ENCODE measurements around the gene ARRB1. TPM values are rescaled to one million over a fixed set of nuclear protein-coding genes. Genes with fewer than 3 reads are reported as not detected.

The ARRB1 gene
- total and polyA plus RNA-seq, 2 experiments from 2014 or later, result 4.5 to 10.7 TPM

GRCh38 chr11:75242722-75243600, 108.5 kb downstream of the ARRB1 start:
- Histone ChIP-seq H3K4me3 (no peak overlapping the region), H3K36me3 (no peaks in the 10 kb centered on the region), H3K27ac (no peak overlapping the region), H3K4me1 (ENCODE audit: low read depth) (no peaks in the 10 kb centered on the region), H3K27me3 (peaks cover 76% of the 10 kb centered on the region), H3K9me3 (ENCODE audit: low read depth) (no peaks in the 10 kb centered on the region)
- DNase-seq (ENCODE audit: low read depth in 1 of 2, low spot score in 1 of 2), result no peak
- TF ChIP-seq, protein P1, sequence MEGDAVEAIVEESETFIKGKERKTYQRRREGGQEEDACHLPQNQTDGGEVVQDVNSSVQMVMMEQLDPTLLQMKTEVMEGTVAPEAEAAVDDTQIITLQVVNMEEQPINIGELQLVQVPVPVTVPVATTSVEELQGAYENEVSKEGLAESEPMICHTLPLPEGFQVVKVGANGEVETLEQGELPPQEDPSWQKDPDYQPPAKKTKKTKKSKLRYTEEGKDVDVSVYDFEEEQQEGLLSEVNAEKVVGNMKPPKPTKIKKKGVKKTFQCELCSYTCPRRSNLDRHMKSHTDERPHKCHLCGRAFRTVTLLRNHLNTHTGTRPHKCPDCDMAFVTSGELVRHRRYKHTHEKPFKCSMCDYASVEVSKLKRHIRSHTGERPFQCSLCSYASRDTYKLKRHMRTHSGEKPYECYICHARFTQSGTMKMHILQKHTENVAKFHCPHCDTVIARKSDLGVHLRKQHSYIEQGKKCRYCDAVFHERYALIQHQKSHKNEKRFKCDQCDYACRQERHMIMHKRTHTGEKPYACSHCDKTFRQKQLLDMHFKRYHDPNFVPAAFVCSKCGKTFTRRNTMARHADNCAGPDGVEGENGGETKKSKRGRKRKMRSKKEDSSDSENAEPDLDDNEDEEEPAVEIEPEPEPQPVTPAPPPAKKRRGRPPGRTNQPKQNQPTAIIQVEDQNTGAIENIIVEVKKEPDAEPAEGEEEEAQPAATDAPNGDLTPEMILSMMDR (IDR thresholded peaks at IDR 0.05; ENCODE audit: low read depth, low read length), result no peak

GRCh38 chr11:75241906-75242644, 109.4 kb downstream of the ARRB1 start:
- H3K9me3 ChIP-seq (ENCODE audit: low read depth), result no peaks in the 10 kb centered on the region
- no peak for DNase-seq (ENCODE audit: low read depth in 1 of 2, low spot score in 1 of 2)
- TF ChIP-seq, protein P1 (IDR thresholded peaks at IDR 0.05; ENCODE audit: low read depth, low read length), result no peak
- H3K4me1 ChIP-seq (ENCODE audit: low read depth), result no peaks in the 10 kb centered on the region
- no peaks in the 10 kb centered on the region for H3K36me3 ChIP-seq
- H3K27ac ChIP-seq, result no peak overlapping the region
- peaks cover 85% of the 10 kb centered on the region for H3K27me3 ChIP-seq
- H3K4me3 ChIP-seq, result peak overlapping the region; percentile 40

DNA sequence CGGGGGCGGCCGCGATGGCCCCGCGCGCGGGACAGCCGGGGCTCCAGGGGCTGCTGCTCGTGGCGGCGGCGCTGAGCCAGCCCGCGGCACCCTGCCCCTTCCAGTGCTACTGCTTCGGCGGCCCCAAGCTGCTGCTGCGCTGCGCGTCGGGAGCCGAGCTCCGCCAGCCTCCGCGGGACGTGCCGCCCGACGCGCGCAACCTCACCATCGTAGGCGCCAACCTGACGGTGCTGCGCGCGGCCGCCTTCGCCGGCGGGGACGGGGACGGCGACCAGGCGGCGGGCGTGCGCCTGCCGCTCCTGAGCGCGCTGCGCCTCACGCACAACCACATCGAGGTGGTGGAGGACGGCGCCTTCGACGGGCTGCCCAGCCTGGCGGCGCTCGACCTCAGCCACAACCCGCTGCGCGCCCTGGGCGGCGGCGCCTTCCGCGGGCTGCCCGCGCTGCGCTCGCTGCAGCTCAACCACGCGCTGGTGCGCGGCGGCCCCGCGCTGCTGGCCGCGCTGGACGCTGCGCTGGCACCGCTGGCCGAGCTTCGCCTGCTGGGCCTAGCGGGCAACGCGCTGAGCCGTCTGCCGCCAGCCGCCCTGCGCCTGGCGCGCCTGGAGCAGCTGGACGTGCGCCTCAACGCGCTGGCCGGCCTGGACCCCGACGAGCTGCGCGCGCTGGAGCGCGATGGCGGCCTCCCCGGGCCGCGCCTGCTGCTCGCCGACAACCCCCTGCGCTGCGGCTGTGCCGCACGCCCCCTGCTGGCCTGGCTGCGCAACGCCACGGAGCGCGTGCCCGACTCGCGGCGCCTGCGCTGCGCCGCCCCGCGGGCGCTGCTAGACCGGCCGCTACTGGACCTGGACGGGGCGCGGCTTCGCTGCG, 110.2 kb downstream of the ARRB1 start:
- H3K36me3 ChIP-seq, result no peaks in the 10 kb centered on the region
- TF ChIP-seq, protein P1 (IDR thresholded peaks at IDR 0.05; ENCODE audit: low read depth, low read length), result peak; percentile 55
- no peaks in the 10 kb centered on the region for H3K9me3 ChIP-seq (ENCODE audit: low read depth)
- no peak overlapping the region for H3K27ac ChIP-seq
- peaks cover 88% of the 10 kb centered on the region for H3K27me3 ChIP-seq
- no peaks in the 10 kb centered on the region for H3K4me1 ChIP-seq (ENCODE audit: low read depth)
- DNase-seq (ENCODE audit: low read depth in 1 of 2, low spot score in 1 of 2), result peak; percentile 90
- peak overlapping the region; percentile 40 for H3K4me3 ChIP-seq

GRCh38 chr11:75240311-75241035, 111.0 kb downstream of the ARRB1 start, which contains the start of gene TPBGL:
TPBGL (plus strand) TSS chr11:75240774; CDS start chr11:75241050, 276 bp downstream.
- H3K9me3 ChIP-seq (ENCODE audit: low read depth), result no peaks in the 10 kb centered on the region
- no peaks in the 10 kb centered on the region for H3K4me1 ChIP-seq (ENCODE audit: low read depth)
- TF ChIP-seq, protein P1 (IDR thresholded peaks at IDR 0.05; ENCODE audit: low read depth, low read length), result no peak
- H3K27me3 ChIP-seq, result peaks cover 86% of the 10 kb centered on the region
- no peaks in the 10 kb centered on the region for H3K36me3 ChIP-seq
- peak in 1 of 2 donors; percentile 69 for DNase-seq (ENCODE audit: low read depth in 1 of 2, low spot score in 1 of 2)
- no peak within 1 kb of the TSS for H3K27ac ChIP-seq
- peak within 1 kb of the TSS; percentile 40 for H3K4me3 ChIP-seq

Data from cardiac muscle cell (in vitro differentiated cells and primary cell).